Stomach (tissue), 4 donors: ENCODE results near the gene UBLCP1.

Source experiments
- CTCF ChIP-seq, 7 experiments: fragments of 450-650 bp in 4 of 7; fragments of 200-600 bp in 3 of 7; sonication (generic) in 3 of 7; IDR thresholded peaks; one replicate each; pipeline ENCODE4 v1.5.1; 2016 to 2019; ENCODE audit warnings: antibody characterized with exemption in 7 of 7, control low read depth in 2 of 7, mild to moderate bottlenecking in 1 of 7
- EP300 ChIP-seq: sonication (generic); formaldehyde crosslinking; IDR thresholded peaks from one replicate; pipeline ENCODE4 v1.6.1; 2017; ENCODE audit warnings: antibody characterized with exemption
- POLR2A ChIP-seq, 4 donors: fragments of 450-650 bp; IDR thresholded peaks; one replicate each; pipeline ENCODE4 v1.6.1; 2016; ENCODE audit warnings: antibody characterized with exemption in 4 of 4, control low read depth in 2 of 4, mild to moderate bottlenecking in 1 of 4, moderate library complexity in 1 of 4
- POLR2AphosphoS5 ChIP-seq, 3 donors: sonication (generic); formaldehyde crosslinking; IDR thresholded peaks; one replicate each; pipeline ENCODE4 v1.6.1; 2016; ENCODE audit warnings: antibody characterized with exemption in 3 of 3

- TF ChIP-seq POLR2A (IDR thresholded peaks at IDR 0.05) (no peak), CTCF (IDR thresholded peaks at IDR 0.05) (no peak), POLR2AphosphoS5 (IDR thresholded peaks at IDR 0.05) (no peak), EP300 (no peak)
Measured at GRCh38 chr5:159303286-159303685, 40.2 kb downstream of the UBLCP1 start.
